DOHH2 (cell line): ENCODE measurements around the gene GRID2.
A peak's percentile ranks its signal among the peaks of the same experiment; 100 is the strongest.

Experiments used
- H3F3A ChIP-seq: fragments of 200-600 bp; sonication (generic), shearing (Covaris generic); 2 replicates; pipeline ENCODE4 v1.6.0; 2016; ENCODE audit warnings: antibody characterized with exemption, mild to moderate bottlenecking; ENCODE audit not compliant: control insufficient read depth, insufficient read depth
- H3K27ac ChIP-seq: fragments of 200-600 bp; sonication (generic); 2 replicates; pipeline ENCODE4 v1.5.1; 2014; ENCODE audit warnings: low read depth, mild to moderate bottlenecking, low read length, moderate library complexity
- H3K27me3 ChIP-seq: fragments of 200-600 bp; sonication (generic); 2 replicates; pipeline ENCODE4 v1.6.1; 2014; ENCODE audit warnings: mild to moderate bottlenecking, low read length, mixed read lengths; ENCODE audit not compliant: control insufficient read depth
- H3K36me3 ChIP-seq: fragments of 200-600 bp; sonication (generic); 2 replicates; pipeline ENCODE4 v1.6.1; 2014; ENCODE audit warnings: mild to moderate bottlenecking, low read length, moderate library complexity, mixed read lengths; ENCODE audit not compliant: control insufficient read depth
- H3K4me1 ChIP-seq: fragments of 200-600 bp; sonication (generic); 2 replicates; pipeline ENCODE4 v1.6.1; 2014; ENCODE audit warnings: mild to moderate bottlenecking, low read length, mixed read lengths; ENCODE audit not compliant: control insufficient read depth
- H3K4me2 ChIP-seq: fragments of 200-600 bp; sonication (generic); 2 replicates; pipeline ENCODE4 v1.6.0; 2014; ENCODE audit warnings: mild to moderate bottlenecking, low read length, moderate library complexity
- H3K4me3 ChIP-seq: fragments of 200-600 bp; sonication (generic); 2 replicates; pipeline ENCODE4 v1.5.1; 2014; ENCODE audit warnings: mild to moderate bottlenecking, low read length, mixed read lengths
- H3K79me2 ChIP-seq: fragments of 200-600 bp; sonication (generic); 2 replicates; pipeline ENCODE4 v1.6.1; 2014; ENCODE audit warnings: mild to moderate bottlenecking, low read length, mixed read lengths; ENCODE audit not compliant: control insufficient read depth
- H3K9me2 ChIP-seq: fragments of 200-600 bp; sonication (generic); replicated peaks from 2 replicates; pipeline ENCODE4 v1.6.1; 2014; ENCODE audit warnings: mild to moderate bottlenecking, low read length, mixed read lengths; ENCODE audit not compliant: control insufficient read depth
- H3K9me3 ChIP-seq: fragments of 200-600 bp; sonication (generic); 2 replicates; pipeline ENCODE4 v1.6.1; 2014; ENCODE audit warnings: antibody characterized with exemption, low read length, mixed read lengths; ENCODE audit not compliant: control insufficient read depth, insufficient read depth
- H4K20me1 ChIP-seq: fragments of 200-600 bp; sonication (generic); 2 replicates; pipeline ENCODE4 v1.6.0; 2014; ENCODE audit warnings: low read depth, mild to moderate bottlenecking, antibody characterized with exemption, low read length, moderate library complexity; ENCODE audit not compliant: control insufficient read depth, insufficient read depth
- EZH2phosphoT487 ChIP-seq: fragments of 200-600 bp; sonication (generic); IDR thresholded peaks from 2 replicates; pipeline ENCODE4 v1.6.1; 2017; ENCODE audit warnings: borderline replicate concordance, mild to moderate bottlenecking, antibody characterized with exemption, low read length, moderate library complexity, mixed read lengths
- TF ChIP-seq, protein P1 (sequence below): fragments of 200-600 bp; sonication (generic); IDR thresholded peaks from one replicate; pipeline ENCODE4 v1.5.1; 2014; ENCODE audit warnings: antibody characterized with exemption, mild to moderate bottlenecking, low read depth, low read length; ENCODE audit not compliant: poor library complexity, severe bottlenecking

GRID2 gene

DNA sequence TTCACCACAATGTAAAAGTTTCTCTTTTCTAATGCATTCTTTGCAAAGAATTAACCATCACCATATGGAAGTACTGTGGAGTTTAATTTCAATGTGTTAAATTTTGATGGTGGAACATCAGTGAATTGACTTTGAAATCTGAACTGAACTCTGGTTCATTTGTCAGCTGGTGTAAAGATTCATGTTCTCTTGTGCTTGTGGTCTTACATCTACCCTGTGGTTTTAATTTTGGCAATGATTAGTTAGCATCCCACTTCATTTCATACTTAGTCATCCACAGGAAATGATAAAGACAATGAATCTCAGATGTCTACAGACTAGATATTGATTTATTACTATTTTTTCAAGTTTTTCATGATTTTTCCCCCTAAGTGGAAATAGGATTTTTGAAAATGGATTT is 77.8 kb downstream of the GRID2 start:
- Histone ChIP-seq H3K4me2 (no peak overlapping the region), H3K27ac (no peak overlapping the region)

DNA sequence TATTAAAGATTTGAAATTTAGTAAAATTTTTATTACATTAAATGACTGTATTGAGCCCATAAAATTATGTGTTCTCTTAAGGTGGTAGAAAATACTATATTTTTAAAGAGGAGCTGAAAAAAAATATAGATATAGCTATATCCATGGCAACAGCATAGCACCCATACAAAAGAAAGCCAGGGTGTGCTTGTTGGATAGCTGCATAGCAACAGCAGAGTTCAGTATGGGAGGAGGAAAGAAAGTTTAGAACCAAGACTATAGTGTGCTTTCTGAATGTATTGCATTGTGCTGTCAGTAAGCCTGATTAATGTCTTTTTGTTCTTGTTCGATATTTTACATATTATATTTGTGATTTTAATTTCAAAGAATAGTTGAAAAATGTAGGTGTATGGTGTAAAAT is 78.4 kb downstream of the GRID2 start:
- Histone ChIP-seq H4K20me1 (no peaks in the 10 kb centered on the region), H3F3A (no peaks in the 10 kb centered on the region), H3K9me2 (no peaks in the 10 kb centered on the region), H3K4me2 (no peak overlapping the region), H3K4me1 (no peaks in the 10 kb centered on the region), H3K27ac (no peak overlapping the region), H3K9me3 (no peaks in the 10 kb centered on the region), H3K36me3 (no peaks in the 10 kb centered on the region), H3K27me3 (no peaks in the 10 kb centered on the region), H3K4me3 (no peak overlapping the region), H3K79me2 (no peaks in the 10 kb centered on the region)
- TF ChIP-seq EZH2phosphoT487, result no peak
- TF ChIP-seq, protein P1, sequence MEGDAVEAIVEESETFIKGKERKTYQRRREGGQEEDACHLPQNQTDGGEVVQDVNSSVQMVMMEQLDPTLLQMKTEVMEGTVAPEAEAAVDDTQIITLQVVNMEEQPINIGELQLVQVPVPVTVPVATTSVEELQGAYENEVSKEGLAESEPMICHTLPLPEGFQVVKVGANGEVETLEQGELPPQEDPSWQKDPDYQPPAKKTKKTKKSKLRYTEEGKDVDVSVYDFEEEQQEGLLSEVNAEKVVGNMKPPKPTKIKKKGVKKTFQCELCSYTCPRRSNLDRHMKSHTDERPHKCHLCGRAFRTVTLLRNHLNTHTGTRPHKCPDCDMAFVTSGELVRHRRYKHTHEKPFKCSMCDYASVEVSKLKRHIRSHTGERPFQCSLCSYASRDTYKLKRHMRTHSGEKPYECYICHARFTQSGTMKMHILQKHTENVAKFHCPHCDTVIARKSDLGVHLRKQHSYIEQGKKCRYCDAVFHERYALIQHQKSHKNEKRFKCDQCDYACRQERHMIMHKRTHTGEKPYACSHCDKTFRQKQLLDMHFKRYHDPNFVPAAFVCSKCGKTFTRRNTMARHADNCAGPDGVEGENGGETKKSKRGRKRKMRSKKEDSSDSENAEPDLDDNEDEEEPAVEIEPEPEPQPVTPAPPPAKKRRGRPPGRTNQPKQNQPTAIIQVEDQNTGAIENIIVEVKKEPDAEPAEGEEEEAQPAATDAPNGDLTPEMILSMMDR, result no peak

More for the DNA sequence above, 77.8 kb downstream of the GRID2 start:
- Histone ChIP-seq H3K36me3 (no peaks in the 10 kb centered on the region), H4K20me1 (no peaks in the 10 kb centered on the region), H3K27me3 (no peaks in the 10 kb centered on the region), H3K4me3 (no peak overlapping the region), H3K4me1 (no peaks in the 10 kb centered on the region), H3K79me2 (no peaks in the 10 kb centered on the region), H3K9me3 (no peaks in the 10 kb centered on the region), H3F3A (no peaks in the 10 kb centered on the region), H3K9me2 (no peaks in the 10 kb centered on the region)
- TF ChIP-seq, protein P1, result no peak
- no peak for TF ChIP-seq EZH2phosphoT487

DNA sequence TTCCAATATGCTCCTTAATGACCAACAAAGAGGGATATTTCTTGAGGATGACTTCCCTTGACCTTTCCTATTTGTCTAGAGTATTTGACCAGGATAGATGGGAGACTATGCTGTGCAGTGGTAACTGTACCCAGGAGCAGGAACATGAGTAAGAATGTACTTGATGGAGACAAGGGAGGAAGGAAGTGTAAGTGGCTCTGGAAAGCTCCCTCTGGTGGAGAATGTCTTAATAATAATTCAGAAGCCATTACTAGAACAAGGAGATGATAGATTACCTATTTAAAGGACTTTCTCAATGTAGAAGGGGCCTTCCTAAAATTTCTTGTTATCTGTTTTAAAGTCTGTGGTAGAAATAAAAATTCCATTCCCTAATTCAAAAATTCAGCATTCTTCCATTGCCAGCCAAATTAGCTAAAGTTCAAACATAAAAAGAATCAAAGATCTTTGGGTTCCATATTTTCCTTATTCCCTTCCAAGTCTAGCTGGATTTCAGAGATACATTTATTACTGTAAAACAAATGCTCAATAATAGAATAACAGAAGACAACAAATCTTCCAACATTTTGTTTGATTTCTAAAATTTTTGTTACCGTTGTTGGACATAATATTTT is 83.8 kb downstream of the GRID2 start:
- H3K4me3 ChIP-seq, result no peak overlapping the region
- no peaks in the 10 kb centered on the region for H3K4me1 ChIP-seq
- H3K9me3 ChIP-seq, result no peaks in the 10 kb centered on the region
- no peaks in the 10 kb centered on the region for H3K9me2 ChIP-seq
- no peaks in the 10 kb centered on the region for H3K79me2 ChIP-seq
- H3F3A ChIP-seq, result no peaks in the 10 kb centered on the region
- TF ChIP-seq EZH2phosphoT487, result no peak
- TF ChIP-seq, protein P1, result peak; percentile 65
- H4K20me1 ChIP-seq, result no peaks in the 10 kb centered on the region
- no peaks in the 10 kb centered on the region for H3K27me3 ChIP-seq
- no peak overlapping the region for H3K4me2 ChIP-seq
- no peaks in the 10 kb centered on the region for H3K36me3 ChIP-seq
- H3K27ac ChIP-seq, result no peak overlapping the region
